Iris pigment epithelial cell (primary cell): ENCODE measurements around the gene MBNL2.

Experiments
- DNase-seq: peaks from one replicate; pipeline ENCODE4 v3.0.0-alpha.2; 2011; ENCODE audit warnings: low read depth

MBNL2 gene

GRCh38 chr13:97253581-97254293, 31.6 kb downstream of the MBNL2 start:
- DNase-seq, result no peak

GRCh38 chr13:97254816-97255215, 32.7 kb downstream of the MBNL2 start:
- peak; percentile 81 for DNase-seq

- DNase-seq, result no peak
Measured at GRCh38 chr13:97255515-97256021, 33.4 kb downstream of the MBNL2 start.

- DNase-seq, result peak; percentile 97
Measured at GRCh38 chr13:97256343-97256783, 34.2 kb downstream of the MBNL2 start.

- no peak for DNase-seq
Measured at GRCh38 chr13:97257228-97257755, 35.2 kb downstream of the MBNL2 start.

- DNase-seq, result peak; percentile 95
Measured at GRCh38 chr13:97257800-97258799, 36.0 kb downstream of the MBNL2 start.

GRCh38 chr13:97258801-97259200, 36.7 kb downstream of the MBNL2 start:
- peak; percentile 80 for DNase-seq

GRCh38 chr13:97259410-97259797, 37.3 kb downstream of the MBNL2 start:
- DNase-seq, result no peak

GRCh38 chr13:97259798-97260714, 37.9 kb downstream of the MBNL2 start:
- DNase-seq, result peak; percentile 89

GRCh38 chr13:97261254-97262005, 39.3 kb downstream of the MBNL2 start:
- DNase-seq, result no peak

- DNase-seq, result no peak
Measured at GRCh38 chr13:97262058-97262457, 39.9 kb downstream of the MBNL2 start.

GRCh38 chr13:97263160-97263559, 41.0 kb downstream of the MBNL2 start:
- DNase-seq, result no peak

- DNase-seq, result no peak
Measured at GRCh38 chr13:97264663-97265062, 42.5 kb downstream of the MBNL2 start.

- no peak for DNase-seq
Measured at GRCh38 chr13:97266332-97266731, 44.2 kb downstream of the MBNL2 start.

GRCh38 chr13:97266772-97267417, 44.8 kb downstream of the MBNL2 start:
- DNase-seq, result peak; percentile 62

- DNase-seq, result no peak
Measured at GRCh38 chr13:97267418-97268059, 45.4 kb downstream of the MBNL2 start.

- no peak for DNase-seq
Measured at GRCh38 chr13:97268772-97269171, 46.6 kb downstream of the MBNL2 start.

- no peak for DNase-seq
Measured at GRCh38 chr13:97269603-97270002, 47.5 kb downstream of the MBNL2 start.

- no peak for DNase-seq
Measured at GRCh38 chr13:97272526-97272925, 50.4 kb downstream of the MBNL2 start.
